Endometrial microvascular endothelial cells (primary cell): ENCODE data around the gene COTL1. TPM values are rescaled to one million over a fixed set of nuclear protein-coding genes. Genes with fewer than 3 reads are reported as not detected.
"Not testable (repeated sequence)": the region's sequence is repeated elsewhere in the genome, so short reads cannot be mapped to it uniquely, and the experiment has no call there.

Experiments used
- in situ Hi-C: cut with HindIII; loops from 2 replicates; pipeline ENCODE4 v1.10.0; 2017; ENCODE audit warnings: low sequenced_read_pairs, low pct_unique_long_range_greater_than_20kb; ENCODE audit errors: inconsistent ontology term
- total RNA-seq: library from RNA; depleted of rRNA; stranded (reverse); fragments of >200 nt; gene quantifications from one replicate; pipeline ENCODE4 v1.2.3, GENCODE V29; 2015; ENCODE audit errors: inconsistent ontology term

The COTL1 gene
- total RNA-seq, 1 donor from 2014 or later, result 196 TPM

DNA sequence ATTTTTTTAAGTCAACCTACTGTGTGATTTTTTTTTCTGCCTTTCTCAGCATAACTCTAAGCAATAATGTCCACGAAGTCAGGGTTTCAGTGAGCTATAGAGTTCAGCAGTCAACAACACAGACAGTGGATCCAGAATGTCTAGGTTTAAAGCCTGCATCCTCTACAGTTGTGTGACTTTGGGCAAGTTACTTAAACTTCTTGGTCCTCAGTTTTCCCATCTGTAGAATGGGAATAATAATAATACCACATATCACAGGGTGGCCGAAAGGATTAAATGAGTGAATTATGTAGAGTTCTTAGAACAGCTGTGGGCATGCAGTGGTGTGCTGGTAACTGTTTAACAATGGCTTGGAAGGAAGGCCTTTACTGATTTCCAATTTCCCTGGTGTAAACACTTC lies 74.6 kb downstream of the COTL1 start:
- in situ Hi-C loops, result no loop called here

DNA sequence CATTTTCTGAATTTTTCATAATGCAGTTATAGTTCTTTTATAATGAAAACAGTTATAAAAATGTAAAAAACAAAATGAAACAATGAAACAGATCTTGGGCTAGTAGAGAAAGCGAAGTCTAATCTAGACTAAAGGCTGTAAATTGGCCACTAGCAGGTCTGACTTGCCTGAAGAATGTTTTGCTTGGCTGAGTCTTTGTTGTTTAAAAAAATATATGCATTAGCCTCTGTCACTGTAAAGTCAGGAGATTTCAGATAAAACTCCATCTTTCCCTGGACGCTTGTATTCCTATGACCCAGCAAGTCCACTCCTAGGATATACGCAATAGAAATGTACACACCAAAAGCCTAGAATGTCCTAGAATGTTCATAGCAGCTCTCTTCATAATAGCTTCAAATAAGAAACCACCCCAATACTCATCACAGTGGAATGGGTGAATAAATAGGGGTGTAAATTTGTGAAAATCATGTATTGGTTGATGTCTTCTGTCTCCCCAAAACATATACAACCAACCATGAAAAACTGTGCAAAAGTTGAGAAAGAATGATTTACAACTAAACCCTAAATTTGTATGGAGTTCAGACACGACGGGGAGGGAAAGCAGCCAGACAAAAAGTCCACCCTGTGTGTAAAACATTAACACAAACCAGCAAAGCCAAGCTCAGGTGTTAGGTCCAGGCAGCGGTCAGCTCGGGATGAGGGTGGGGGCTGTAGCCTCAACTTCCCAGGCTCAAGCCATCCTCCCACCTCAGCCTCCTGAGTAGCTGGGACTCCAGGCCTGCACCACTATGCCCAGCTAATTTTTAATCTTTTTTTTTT lies 75.7 kb downstream of the COTL1 start:
- in situ Hi-C loops, result no loop called here

DNA sequence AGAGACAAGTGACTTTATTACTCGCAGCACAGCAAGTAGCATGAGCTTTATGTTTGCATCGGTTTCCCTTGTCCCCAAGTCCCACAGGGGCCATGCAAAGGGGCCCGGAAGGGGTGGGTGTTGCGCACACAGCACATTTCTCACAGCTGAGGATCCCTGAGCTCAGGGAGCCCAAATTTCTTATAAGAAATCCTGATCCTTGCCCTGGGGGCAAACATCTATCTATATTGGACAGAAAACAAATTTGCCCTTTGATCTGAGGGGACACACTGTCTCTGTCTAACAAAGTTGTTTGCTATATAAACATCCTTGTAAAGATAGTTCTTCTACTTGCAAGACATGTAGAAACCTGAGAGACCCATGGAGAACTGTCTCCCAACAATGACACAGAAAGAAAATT lies 77.7 kb downstream of the COTL1 start:
- in situ Hi-C loops, result no loop called here

DNA sequence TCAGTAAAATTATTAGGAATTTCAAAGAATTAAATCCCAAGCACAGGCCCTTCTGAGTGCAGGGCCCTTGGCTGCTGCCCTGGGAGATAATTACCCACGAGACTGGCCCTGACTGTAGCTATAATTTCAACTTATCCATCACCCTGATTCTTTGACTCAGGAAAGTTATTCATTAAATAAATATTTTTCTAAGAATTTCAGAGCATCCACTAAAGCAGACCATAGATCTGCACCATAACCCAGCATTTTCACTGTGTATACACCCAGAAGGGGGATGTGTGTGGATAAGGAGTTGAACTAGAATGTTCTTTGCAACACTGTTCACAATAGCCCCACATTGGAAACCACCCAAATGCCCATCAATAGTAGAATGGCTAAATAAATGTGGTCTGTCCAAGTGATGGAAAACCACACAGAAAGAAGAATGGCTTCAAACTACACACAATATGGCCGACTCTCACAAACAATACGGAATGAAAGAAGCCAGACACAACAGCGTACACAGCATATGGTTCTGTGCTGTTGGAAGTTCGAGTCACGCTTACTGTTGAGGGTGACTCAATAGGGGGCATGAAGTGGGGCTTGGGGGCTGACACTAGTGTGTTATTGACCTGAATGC lies 79.5 kb downstream of the COTL1 start:
- in situ Hi-C loops, result no loop called here

DNA sequence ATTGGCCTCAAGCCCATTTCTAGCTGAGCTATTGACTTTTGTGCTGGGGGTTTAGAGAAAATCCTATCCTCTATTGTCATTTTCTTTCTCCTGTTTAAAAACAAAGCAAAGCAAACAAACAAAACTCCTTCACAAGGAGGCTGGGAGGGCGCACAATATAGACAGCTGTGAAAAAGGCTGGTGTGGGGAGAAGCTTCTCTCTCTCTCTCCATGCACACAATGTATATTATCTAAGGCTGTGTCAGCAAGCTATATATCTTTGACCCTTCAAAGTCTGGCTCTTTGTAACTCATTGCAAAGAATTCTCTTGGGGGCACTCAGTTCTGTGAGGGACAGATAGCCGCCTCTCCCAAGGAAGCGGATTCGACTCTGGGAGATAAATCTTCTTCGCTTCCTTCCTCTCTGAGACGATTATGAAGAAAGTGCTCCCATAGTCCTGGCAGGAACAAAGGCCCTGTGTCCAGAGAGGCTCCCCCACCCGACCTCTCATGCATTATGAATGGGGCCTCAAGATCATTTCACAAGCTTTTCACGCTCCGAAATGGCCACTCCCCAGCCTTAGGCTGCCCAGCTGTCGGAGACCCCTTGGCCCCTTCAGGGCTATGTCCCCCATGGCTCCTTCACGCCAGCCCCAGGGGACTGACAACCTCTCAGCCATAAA lies 80.3 kb downstream of the COTL1 start:
- in situ Hi-C loops, result no loop called here

DNA sequence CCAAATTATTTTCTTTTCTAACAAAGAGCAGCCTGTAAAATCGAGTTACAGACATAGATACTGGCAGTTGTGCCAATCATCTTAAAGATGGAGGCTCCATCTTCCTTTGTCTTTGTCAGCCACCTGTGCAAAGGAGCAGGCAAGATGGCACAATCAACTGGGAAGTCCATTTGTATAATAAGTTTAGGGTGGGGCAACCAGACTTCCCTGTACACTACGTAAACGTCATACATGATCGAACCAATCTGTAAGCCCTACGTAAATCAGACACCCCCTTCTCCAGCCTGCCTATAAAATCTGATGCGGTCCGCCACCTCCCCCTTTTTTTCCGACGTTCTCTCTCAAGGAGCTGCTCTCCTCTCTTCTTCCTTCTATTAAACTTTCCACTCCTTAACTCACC lies 82.0 kb downstream of the COTL1 start:
- in situ Hi-C loops, result no loop called here

DNA sequence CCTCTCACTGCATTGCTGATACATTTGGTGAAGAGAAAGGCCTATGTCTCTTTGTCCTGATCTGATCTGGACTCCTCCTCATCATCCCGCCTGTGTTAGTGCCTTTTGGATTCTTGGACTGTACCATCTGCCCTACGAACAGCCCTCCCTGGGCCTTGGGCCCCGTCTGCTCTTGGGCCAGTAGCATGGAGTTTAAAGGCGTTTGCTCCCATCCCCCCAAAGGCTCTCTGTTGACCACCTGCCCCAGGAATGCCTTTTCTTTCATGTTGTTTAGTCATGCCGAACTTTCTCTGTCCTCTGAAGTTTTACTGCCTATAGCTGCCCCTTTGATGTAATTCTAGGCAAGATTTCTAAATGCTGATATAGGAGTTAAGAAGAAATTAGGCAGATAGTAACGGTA lies 82.5 kb downstream of the COTL1 start:
- in situ Hi-C loops, result no loop called here

DNA sequence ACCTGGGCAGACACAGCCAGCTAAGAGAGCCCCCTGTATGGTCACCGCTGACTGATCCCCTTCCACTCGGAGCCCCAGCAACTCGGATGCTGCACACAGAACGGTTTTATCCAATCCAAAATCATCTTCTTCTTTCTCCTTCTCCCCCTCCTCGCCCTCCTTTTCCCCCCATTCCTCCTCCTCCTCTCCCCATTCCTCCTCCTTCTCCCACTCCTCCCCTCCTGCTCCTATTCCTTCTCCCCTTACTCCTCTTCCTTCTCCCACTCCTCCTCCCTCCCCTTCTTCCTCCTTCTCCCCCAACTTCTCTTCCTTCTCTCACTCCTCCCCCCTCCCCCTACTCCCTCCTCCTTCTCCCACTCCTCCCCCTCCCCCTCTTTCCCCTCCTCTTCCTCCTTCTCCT lies 83.1 kb downstream of the COTL1 start:
- in situ Hi-C loops, result no loop called here

DNA sequence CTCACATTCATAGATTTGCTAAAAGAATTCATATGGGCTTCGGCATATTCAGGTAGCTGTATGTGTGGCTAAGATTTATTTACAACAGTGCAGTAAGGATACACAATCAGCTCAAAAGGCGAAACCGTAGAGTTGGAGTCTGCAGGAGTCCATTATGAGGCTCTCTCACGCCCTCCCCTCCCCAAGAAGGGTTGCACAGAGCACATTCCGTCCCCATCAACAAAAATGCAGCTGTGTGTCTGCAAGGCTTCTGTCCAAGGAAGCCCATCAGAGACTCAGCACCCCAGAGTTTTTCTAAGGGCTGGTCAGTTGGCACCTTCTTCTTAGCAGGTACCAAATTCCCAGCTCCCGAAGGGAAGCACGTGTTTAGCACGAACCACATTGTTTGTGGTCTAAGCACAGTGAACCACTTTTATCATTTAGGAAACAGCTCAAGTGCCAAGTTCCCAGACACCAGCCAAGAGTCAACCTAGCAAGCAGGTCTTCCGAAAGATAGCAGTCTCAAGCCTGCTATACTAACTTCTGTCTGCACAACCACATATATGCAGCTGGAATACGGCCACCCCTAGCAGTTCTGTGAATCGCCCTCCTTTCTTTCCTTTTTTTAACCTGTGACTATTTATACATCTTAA lies 84.9 kb downstream of the COTL1 start:
- in situ Hi-C loops, result no loop called here

DNA sequence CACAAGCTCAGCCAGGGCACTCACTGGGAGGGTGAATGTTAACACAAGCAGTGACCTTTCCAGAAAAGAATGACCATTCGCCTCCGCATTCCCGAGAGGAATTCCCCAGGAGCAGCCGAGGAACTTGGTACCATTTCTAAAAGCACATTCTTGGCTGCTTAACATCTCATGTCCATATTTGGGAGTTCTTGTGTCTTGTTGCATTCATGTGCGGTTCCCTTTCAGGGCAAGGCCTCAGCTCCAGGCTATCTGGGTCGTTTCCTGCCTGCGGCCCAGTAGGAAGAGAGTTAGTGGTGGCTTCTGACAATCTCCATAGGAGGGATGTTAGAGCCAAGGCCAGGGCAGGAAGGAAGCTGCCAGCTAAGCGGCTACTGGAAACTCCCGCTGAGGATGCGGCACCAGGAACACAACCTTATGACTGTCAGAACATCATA lies 85.6 kb downstream of the COTL1 start:
- in situ Hi-C loops, result no loop called here

DNA sequence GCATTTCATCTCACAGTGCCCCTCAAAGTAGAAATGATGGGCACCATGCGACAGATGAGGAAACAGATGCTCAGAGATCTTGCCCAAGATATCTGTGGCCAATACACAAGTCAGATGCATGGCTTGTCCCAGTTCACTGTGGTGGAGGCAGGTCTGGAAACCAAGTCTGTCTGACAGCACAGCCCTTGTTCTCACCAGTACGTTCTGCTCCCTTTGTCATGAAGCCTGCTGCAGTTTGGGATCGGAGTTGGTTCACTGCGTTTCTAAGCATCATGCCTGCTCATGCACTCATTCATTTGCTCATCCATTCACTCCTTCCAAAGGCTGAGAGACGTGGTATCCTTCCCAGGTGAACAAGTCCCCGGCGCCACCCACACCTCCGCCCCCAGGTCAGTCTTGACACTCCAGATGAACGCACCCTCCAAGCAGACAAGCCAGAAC lies 86.2 kb downstream of the COTL1 start:
- in situ Hi-C loops, result no loop called here

DNA sequence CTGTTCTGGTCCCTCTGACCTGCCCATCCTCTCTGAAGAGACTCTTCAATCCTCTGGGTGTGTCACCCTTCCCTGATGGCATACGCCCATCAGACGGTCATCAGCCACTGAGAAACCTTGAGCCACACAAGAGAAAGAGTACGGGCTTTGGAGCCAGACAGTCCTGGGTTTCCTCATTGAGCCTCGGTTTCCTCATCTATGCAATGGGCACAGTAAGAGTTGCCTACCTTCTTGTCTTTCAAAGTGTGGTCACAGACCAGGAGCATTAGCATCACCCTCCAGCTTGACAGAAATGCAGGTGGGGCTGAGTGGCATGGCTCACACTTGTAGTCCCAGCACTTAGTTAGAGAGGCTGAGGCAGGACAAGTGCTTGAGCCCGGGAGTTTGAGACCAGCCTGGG lies 87.3 kb downstream of the COTL1 start:
- in situ Hi-C loops, result no loop called here

DNA sequence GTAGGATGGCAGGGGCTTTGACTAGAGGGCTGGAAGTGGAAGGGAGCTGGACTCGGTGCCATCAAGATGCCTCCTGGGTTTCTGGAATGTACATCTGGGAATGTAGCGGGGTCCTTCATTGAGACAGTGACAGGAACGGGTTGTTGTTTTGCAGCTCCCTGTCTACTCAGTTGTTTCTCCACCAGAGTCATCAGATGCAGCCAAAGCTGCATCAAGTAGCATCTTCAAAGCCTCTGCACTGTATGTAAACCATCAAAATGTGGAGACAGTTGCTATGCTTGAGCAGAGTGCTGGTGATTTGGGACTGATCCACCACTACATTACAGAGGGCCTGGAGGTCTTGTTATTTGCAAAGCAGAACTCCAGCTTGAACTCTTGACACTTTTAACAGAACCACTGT lies 88.3 kb downstream of the COTL1 start:
- in situ Hi-C loops, result no loop called here

DNA sequence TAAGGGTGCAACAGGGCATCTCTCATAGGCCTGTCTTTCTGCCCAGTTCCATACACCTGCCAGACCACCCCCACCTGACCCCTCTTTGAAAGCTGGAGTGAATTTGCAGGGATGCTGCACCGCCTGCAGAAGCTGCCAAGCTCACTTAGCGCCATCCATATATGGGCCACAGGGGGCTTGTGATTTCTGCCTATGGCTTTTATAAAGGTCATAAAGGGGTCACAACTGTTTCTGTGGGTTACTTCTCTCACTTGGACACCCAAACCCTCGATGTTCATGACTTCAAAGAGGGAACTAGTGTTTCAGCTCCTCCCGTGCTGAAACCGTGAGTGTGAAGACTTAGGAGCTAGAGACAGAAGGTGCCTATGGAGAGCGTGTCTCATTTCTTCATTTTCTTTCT lies 89.6 kb downstream of the COTL1 start:
- in situ Hi-C loops, result no loop called here

DNA sequence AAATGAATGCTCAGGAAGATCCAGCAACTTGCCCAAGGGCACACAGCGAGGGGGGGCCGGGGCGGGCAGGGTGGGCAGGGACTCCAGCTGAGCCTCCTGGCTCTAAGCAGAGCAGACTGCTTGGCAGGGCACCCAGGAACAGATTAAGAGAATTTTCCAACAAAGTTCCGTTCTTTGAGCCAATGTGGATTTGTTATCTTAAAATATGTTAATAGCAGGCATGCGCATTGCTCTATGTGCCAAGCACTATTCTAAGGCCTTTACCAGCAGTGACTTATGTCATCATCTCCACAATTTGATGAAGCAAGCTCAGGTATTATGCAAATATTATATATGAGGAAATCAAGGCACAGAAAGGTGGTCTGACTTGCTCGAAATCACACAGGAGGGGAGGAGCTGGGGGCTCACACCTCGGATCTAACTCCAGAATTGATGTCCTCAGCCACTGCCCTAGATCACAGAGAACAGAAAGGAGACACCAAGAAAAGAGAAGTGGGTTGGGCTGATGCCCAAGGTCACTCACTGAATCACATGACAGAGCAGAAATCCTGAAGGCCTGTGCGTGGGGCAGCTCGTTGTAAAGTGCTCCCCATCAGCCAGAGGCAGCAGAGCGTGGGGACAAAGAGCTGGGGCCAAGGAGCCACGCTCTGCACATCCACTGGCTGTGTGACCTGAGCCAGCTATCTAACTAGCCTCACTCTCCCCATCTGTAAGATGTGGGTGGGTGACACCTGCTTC lies 90.2 kb downstream of the COTL1 start:
- in situ Hi-C loops, result no loop called here

DNA sequence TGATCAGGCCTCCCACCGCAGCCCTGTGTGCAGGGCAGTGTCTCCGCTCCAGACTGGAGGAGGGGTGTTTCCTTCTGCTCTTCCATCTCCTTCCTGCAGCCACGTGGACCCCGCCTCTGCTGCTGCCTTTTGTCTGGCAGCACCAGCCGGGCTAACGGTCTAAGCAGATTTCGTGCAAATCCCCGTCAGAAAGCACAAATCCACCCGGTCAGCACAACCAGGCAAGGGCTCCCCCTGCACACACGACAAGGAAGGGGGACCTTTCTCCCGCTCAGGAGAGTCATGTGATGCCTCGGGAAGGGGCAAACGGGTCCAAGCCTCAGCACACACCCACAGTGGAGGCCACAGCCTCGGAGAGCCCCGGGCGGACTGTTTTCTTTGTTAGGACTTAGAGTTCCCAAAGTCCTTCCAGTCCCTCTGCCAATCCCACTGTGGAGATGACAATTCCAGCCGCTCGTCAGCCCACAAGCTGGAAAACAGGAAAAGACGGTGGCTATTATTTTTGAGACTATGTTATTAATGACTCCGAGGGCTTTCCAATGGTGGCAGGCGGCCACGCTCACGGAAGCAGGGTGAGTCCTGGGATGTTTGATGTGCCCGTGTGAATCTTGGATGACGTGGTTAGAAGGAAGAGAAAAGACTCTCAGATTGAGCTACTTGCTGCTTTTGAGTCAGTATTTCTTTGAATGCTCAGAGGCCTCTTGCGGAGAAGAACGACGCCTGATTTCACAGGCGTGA lies 90.9 kb downstream of the COTL1 start:
- in situ Hi-C loops, result no loop called here

DNA sequence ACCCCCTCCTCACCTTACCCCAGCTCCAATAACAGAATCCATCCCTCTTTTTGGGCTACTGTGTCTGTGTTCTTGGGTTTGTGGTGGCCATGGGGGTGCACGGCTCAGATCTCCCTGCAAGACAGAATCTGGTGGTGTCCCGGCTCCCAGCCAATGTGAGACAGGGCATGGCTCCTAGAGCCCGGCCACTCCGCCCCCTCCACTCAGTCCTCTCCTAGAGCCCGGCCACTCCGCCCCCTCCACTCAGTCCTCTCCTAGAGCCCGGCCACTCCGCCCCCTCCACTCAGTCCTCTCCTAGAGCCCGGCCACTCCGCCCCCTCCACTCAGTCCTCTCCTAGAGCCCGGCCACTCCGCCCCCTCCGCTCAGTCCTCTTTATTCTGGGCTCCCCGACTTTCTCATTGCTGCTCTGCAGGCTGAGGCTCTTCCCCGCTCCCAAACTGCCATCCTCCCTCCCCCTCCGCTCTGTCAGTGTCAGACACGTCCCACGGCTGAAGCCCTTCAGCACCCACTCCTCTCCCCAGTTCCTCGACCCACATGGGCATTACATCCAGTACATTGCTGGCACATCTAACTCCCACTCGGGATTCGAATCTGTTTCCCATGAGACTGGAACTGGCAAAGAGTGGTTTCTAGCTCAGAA lies 92.8 kb downstream of the COTL1 start:
- in situ Hi-C loops, result not testable (repeated sequence)

DNA sequence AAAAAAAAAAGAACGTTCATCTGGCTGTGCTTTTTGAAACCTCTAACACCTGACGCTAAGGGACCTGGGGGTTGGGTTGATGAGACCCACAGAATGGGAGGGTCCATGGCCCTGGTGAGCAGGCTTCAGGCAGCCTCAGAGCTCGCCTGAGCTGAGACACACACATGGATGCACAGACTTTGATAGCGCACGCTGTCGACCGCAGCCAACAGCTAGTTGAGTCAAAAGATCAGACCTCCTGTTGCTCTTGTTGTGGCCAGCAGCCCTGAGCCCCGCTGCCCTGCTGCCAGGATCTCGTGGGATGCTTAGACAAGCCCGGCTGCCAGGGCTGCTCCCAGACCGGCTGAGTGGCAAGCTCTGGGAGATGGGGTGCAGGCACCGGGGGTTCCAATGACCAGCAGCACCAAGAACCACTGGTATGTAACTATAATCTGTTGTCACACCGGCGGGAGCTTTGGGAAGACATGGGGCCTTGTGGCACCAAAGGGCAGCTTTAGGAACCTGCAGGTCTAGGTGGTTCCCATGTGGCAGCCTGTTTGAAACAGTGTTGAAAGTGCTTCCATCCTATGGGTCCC lies 93.4 kb downstream of the COTL1 start:
- in situ Hi-C loops, result no loop called here
